Smooth muscle cell of the brain vasculature (primary cell): ENCODE measurements around the gene ASB16.

Experiments
- DNase-seq: peaks from one replicate; pipeline ENCODE4 v3.0.0-alpha.2; 2012; ENCODE audit warnings: low read depth, low spot score

ASB16 gene

DNA sequence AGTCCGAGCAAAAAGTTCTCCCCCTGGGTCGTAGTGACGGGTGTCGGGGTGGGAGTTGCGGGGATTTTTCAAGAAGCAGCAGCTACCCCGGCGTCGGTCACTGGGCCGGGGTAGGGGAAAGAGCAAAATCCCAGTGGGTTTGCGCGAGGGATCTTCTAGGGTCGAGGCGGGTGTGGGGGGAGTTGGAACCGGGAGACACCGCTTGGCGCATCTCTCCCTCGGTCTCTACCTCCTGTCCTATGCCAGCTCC is 51.3 kb downstream of the ASB16 start:
- no peak for DNase-seq

DNA sequence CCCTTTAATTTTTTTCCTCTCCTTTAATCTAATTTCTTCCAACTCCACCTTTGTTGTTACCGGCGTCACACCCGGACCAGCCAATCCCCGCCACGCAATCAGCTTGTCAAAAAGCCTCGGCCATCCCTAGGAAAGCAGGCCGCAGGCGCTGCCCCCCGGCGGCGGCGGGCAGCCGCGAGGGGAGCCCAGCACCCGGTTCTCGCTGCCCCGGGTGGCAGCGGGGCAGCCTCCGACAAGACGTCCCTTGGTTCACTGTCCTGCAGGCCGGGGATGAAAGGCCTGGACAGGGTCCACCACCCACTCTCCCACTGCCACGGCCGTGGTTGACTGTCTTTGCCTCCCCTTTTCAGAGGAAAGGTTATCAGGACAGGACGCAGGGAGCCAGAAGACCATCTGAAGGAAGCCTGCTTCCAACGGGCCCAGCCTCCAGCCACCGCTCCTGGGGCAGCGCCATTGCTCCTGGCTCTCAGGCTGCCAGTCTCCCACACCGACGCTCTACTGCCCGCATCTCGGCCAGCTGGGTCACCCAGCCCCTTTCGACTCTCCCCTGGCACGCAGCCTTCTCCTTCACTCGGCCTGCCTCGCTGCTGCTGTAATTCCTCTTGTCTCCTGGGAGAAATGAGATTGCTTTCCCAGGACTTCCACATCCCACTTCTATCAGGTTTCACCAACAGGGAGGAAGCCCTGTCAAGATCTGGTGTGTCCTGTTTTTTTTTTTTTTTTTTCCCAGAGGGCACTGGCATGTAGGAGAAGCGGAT is 51.8 kb downstream of the ASB16 start:
- no peak for DNase-seq

GRCh38 chr17:44223541-44224071 is 53.1 kb downstream of the ASB16 start:
- no peak for DNase-seq
